Type B pancreatic cell (in vitro differentiated cells): ENCODE results near the gene ADGRE3. TPM values are rescaled to one million over a fixed set of nuclear protein-coding genes. Genes with fewer than 3 reads are reported as not detected.

Experiments used
- DNase-seq: peaks from one replicate; pipeline ENCODE4 v3.0.0; 2021; ENCODE audit warnings: mixed read lengths; ENCODE audit not compliant: unreplicated experiment; ENCODE audit errors: extremely low spot score
- H3K27ac Mint-ChIP-seq: 2 replicates; pipeline ENCODE4 v1.8.0; 2021; ENCODE audit warnings: mild to moderate bottlenecking, mixed read lengths
- H3K27me3 Mint-ChIP-seq: 2 replicates; pipeline ENCODE4 v1.8.0; 2021; ENCODE audit warnings: mixed read lengths
- H3K36me3 Mint-ChIP-seq: 2 replicates; pipeline ENCODE4 v1.8.0; 2021; ENCODE audit warnings: mixed read lengths
- H3K4me1 Mint-ChIP-seq: one replicate; pipeline ENCODE4 v1.8.0; 2021; ENCODE audit warnings: mixed read lengths; ENCODE audit not compliant: unreplicated experiment
- H3K4me3 Mint-ChIP-seq: 2 replicates; pipeline ENCODE4 v1.8.0; 2021; ENCODE audit warnings: mild to moderate bottlenecking, mixed read lengths
- H3K9me3 Mint-ChIP-seq: 2 replicates; pipeline ENCODE4 v1.8.0; 2021; ENCODE audit warnings: mixed read lengths
- CTCF ChIP-seq: fragments of 200-600 bp; sonication (generic); conservative IDR thresholded peaks from 2 replicates; pipeline ENCODE4 v1.5.0; 2021; ENCODE audit warnings: antibody characterized with exemption, mild to moderate bottlenecking
- total RNA-seq: library from RNA; stranded (reverse); gene quantifications from 2 replicates; pipeline ENCODE4 v1.2.1, GENCODE V29; 2021; ENCODE audit warnings: low replicate concordance

ADGRE3 gene
- total RNA-seq, 1 donor from 2014 or later = not detected

- Mint-ChIP-seq H3K27ac (no peak overlapping the region), H3K4me1 (no peaks in the 10 kb centered on the region), H3K27me3 (no peaks in the 10 kb centered on the region), H3K36me3 (no peaks in the 10 kb centered on the region), H3K9me3 (no peaks in the 10 kb centered on the region), H3K4me3 (no peak overlapping the region)
- no peak for TF ChIP-seq CTCF
- DNase-seq = no peak
Observed at GRCh38 chr19:14650161-14650560, 24.5 kb downstream of the ADGRE3 start.

- H3K9me3 Mint-ChIP-seq = no peaks in the 10 kb centered on the region
- H3K4me1 Mint-ChIP-seq = no peaks in the 10 kb centered on the region
- no peak overlapping the region for H3K4me3 Mint-ChIP-seq
- no peaks in the 10 kb centered on the region for H3K27me3 Mint-ChIP-seq
- no peaks in the 10 kb centered on the region for H3K36me3 Mint-ChIP-seq
- no peak overlapping the region for H3K27ac Mint-ChIP-seq
- TF ChIP-seq CTCF = no peak
- DNase-seq = no peak
Observed at GRCh38 chr19:14649020-14649419, 25.6 kb downstream of the ADGRE3 start.

GRCh38 chr19:14648506-14648905 lies 26.1 kb downstream of the ADGRE3 start:
- Mint-ChIP-seq H3K27ac (no peak overlapping the region), H3K4me3 (no peak overlapping the region), H3K9me3 (no peaks in the 10 kb centered on the region), H3K27me3 (no peaks in the 10 kb centered on the region), H3K4me1 (no peaks in the 10 kb centered on the region), H3K36me3 (no peaks in the 10 kb centered on the region)
- no peak for DNase-seq
- TF ChIP-seq CTCF = no peak

GRCh38 chr19:14639536-14640277 lies 34.9 kb downstream of the ADGRE3 start:
- DNase-seq = no peak
- H3K27ac Mint-ChIP-seq = no peak overlapping the region
- H3K36me3 Mint-ChIP-seq = no peaks in the 10 kb centered on the region
- H3K9me3 Mint-ChIP-seq = peaks cover 5% of the 10 kb centered on the region
- H3K27me3 Mint-ChIP-seq = no peaks in the 10 kb centered on the region
- H3K4me3 Mint-ChIP-seq = no peak overlapping the region
- H3K4me1 Mint-ChIP-seq = no peaks in the 10 kb centered on the region
- no peak for TF ChIP-seq CTCF

- no peaks in the 10 kb centered on the region for H3K27me3 Mint-ChIP-seq
- no peak for DNase-seq
Observed at GRCh38 chr19:14632286-14632685, 42.4 kb downstream of the ADGRE3 start.

More at GRCh38 chr19:14632286-14632685, 42.4 kb downstream of the ADGRE3 start:
- Mint-ChIP-seq H3K4me1 (no peaks in the 10 kb centered on the region), H3K9me3 (peaks cover 4% of the 10 kb centered on the region), H3K36me3 (no peaks in the 10 kb centered on the region), H3K27ac (no peak overlapping the region), H3K4me3 (no peak overlapping the region)
- no peak for TF ChIP-seq CTCF
